Brain microvascular endothelial cell (primary cell): ENCODE measurements around the gene SLC35F2.
A peak's percentile ranks its signal among the peaks of the same experiment; 100 is the strongest.
"Not testable (repeated sequence)": the region's sequence is repeated elsewhere in the genome, so short reads cannot be mapped to it uniquely, and the experiment has no call there.

ENCODE experiments used
- DNase-seq: peaks from one replicate; pipeline ENCODE4 v3.0.0-alpha.2; 2020
- H3K27ac ChIP-seq: fragments of 250-450 bp; sonication (Bioruptor Pico); 2 replicates; pipeline ENCODE4 v1.5.1; 2020; ENCODE audit warnings: mild to moderate bottlenecking, moderate library complexity
- H3K27me3 ChIP-seq: fragments of 250-450 bp; sonication (Bioruptor Pico); replicated peaks from 2 replicates; pipeline ENCODE4 v1.5.1; 2020; ENCODE audit warnings: mild to moderate bottlenecking
- H3K36me3 ChIP-seq: fragments of 250-450 bp; sonication (Bioruptor Pico); replicated peaks from 2 replicates; pipeline ENCODE4 v1.5.1; 2020; ENCODE audit warnings: mild to moderate bottlenecking
- H3K4me3 ChIP-seq: 2 replicates; pipeline ENCODE4 v1.5.1; 2011; ENCODE audit warnings: low read depth, mild to moderate bottlenecking, control low read depth, low read length, moderate library complexity
- in situ Hi-C: cut with HindIII; loops from 2 replicates; pipeline ENCODE4 v1.10.0; 2017; ENCODE audit warnings: low sequenced_read_pairs, low pct_ligation_motif_present
- TF ChIP-seq, protein P1 (sequence below): IDR thresholded peaks from 2 replicates; pipeline ENCODE4 v1.5.1; 2011; ENCODE audit warnings: low read depth, mild to moderate bottlenecking, moderate library complexity, low read length, control low read depth, inconsistent platforms; ENCODE audit errors: missing control alignments

The SLC35F2 gene

DNA sequence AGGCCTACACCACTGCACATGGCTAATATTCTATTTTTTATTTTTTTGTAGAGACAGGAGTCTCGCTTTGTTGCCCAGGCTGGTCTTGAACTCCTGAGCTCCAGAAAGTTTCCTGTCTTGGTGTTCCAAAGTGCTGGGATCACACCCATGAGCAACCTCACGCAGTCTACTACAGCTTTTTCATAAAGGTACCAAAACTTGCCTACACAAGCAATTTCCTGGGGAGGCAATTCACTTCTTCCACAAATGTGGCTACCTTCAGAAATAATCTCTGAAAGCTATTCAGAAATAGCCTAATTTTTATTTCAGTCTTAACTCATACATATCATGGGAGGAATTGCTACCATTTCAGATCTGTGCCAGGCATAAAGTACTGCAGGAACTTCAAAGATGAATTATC lies 11.4 kb downstream of the SLC35F2 start:
- no peak overlapping the region for H3K27ac ChIP-seq
- H3K36me3 ChIP-seq = no peaks in the 10 kb centered on the region
- in situ Hi-C loops = no loop called here
- TF ChIP-seq, protein P1, sequence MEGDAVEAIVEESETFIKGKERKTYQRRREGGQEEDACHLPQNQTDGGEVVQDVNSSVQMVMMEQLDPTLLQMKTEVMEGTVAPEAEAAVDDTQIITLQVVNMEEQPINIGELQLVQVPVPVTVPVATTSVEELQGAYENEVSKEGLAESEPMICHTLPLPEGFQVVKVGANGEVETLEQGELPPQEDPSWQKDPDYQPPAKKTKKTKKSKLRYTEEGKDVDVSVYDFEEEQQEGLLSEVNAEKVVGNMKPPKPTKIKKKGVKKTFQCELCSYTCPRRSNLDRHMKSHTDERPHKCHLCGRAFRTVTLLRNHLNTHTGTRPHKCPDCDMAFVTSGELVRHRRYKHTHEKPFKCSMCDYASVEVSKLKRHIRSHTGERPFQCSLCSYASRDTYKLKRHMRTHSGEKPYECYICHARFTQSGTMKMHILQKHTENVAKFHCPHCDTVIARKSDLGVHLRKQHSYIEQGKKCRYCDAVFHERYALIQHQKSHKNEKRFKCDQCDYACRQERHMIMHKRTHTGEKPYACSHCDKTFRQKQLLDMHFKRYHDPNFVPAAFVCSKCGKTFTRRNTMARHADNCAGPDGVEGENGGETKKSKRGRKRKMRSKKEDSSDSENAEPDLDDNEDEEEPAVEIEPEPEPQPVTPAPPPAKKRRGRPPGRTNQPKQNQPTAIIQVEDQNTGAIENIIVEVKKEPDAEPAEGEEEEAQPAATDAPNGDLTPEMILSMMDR = no peak
- H3K27me3 ChIP-seq = no peaks in the 10 kb centered on the region
- H3K4me3 ChIP-seq = no peak overlapping the region
- no peak for DNase-seq

DNA sequence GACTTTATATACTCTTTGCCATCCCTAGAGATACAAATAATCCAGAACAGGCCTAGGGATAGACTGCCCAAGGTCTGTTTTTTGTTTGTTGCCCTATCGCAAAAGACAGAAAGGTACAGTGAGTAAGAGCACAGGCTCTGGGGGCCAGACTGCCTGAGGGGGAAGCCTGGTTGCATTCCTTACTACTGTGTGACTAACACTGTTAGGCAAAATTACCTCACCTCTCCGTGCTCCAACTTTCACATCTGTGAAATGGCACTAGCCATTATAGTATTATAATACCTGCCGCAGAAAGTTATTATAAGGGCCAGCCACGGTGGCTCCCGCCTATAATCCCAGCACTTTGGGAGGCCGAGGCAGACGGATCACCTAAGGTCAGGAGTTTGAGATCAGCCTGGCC lies 14.5 kb downstream of the SLC35F2 start:
- TF ChIP-seq, protein P1 = no peak
- no peaks in the 10 kb centered on the region for H3K36me3 ChIP-seq
- no peak overlapping the region for H3K27ac ChIP-seq
- no peaks in the 10 kb centered on the region for H3K27me3 ChIP-seq
- no peak overlapping the region for H3K4me3 ChIP-seq
- DNase-seq = peak; percentile 32
- in situ Hi-C loops = no loop called here

DNA sequence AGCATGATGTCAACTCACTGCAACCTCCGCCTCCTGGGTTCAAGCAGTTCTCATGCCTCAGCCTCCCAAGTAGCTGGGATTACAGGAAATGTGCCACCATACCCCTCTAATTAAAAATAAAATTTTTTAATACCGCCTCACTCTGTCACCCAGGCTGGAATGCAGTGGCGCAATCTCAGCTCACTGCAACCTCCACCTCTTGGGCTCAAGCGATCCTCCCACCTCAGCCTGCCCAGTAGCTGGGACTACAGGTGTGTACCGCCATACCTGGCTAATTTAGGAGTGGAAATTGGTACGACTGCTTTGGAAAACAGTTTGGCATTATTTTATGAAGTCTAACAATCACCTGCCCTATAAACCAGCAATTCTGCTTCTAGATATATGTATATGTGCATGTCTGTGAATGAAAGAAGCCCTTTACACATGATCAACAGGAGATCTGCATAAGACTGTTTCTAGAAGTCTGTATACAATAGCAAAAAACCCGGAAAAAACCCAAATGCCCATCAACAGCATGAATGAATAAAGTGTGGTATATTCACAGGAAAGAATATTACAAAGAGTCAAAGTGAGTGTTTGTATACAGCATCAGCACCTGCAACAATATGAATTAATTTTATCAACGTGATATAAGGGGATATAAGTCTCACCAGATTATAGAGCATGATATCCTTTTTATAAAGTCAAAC lies 16.0 kb downstream of the SLC35F2 start:
- Histone ChIP-seq H3K36me3 (no peaks in the 10 kb centered on the region), H3K27me3 (no peaks in the 10 kb centered on the region), H3K27ac (no peak overlapping the region), H3K4me3 (no peak overlapping the region)
- in situ Hi-C loops = no loop called here
- no peak for DNase-seq
- TF ChIP-seq, protein P1 = no peak

DNA sequence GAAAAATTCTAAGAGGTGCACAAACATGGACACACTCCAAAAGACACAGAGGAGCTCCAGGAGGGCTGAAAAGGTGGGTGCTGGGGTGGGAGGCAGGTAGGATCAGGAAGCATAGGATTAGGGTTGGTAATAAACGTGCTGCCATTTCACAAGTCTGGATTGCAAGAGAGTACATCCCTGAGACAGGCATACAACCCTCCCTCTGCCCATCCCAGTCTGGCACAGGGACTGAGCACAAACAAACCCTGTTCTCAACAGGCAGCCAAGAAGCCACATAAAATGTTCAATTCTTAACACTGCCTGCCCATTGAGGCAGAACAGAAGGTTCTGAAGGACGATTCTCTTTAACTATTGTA lies 18.5 kb downstream of the SLC35F2 start:
- no peak for DNase-seq
- peak overlapping the region; percentile 20 for H3K4me3 ChIP-seq

DNA sequence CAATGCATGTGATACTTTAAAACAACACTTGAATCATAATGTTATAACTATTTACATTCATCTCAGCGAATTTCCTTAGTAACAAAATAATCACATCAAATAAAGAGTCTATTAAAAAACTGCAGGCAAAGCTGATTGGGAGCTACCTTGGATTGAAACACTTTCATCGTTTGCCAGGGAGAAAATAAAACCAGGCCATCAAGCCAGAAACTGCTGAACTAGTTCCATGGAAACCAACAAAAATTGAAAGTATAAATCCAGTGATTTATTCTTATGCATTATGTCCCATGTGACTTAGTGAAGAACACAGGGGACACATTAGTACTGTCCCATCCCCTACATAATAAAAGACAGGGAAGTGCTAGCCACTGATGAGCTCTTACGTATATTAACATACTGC lies 21.7 kb downstream of the SLC35F2 start:
- H3K36me3 ChIP-seq = no peaks in the 10 kb centered on the region
- no peaks in the 10 kb centered on the region for H3K27me3 ChIP-seq
- H3K4me3 ChIP-seq = no peak overlapping the region
- no peak overlapping the region for H3K27ac ChIP-seq
- no peak for DNase-seq
- in situ Hi-C loops = no loop called here
- TF ChIP-seq, protein P1 = no peak

More for the DNA sequence above, 18.5 kb downstream of the SLC35F2 start:
- TF ChIP-seq, protein P1 = no peak
- H3K36me3 ChIP-seq = no peaks in the 10 kb centered on the region
- in situ Hi-C loops = no loop called here
- peak overlapping the region; percentile 70 for H3K27ac ChIP-seq
- H3K27me3 ChIP-seq = no peaks in the 10 kb centered on the region

DNA sequence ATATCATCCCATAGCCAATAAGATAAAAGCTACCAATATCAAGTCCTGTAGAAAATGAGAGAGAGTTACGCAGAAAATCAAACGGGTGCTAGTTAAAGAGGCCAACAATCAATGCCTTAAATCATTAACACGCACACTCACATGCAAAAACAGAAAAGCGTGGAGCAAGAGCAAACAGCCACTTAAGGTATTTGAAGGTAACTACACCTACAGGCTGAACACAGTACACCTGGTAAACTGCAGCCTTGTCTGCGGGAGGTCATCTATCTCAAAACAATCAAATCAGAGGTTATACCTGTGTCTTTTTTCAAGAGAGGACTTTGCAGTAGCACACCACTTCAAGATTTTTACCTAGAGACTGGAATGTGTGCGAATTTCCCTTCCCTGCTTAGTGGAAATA lies 23.6 kb downstream of the SLC35F2 start:
- no peak for DNase-seq
- H3K27me3 ChIP-seq = no peaks in the 10 kb centered on the region
- in situ Hi-C loops = no loop called here
- H3K36me3 ChIP-seq = no peaks in the 10 kb centered on the region
- TF ChIP-seq, protein P1 = no peak
- no peak overlapping the region for H3K27ac ChIP-seq
- no peak overlapping the region for H3K4me3 ChIP-seq

DNA sequence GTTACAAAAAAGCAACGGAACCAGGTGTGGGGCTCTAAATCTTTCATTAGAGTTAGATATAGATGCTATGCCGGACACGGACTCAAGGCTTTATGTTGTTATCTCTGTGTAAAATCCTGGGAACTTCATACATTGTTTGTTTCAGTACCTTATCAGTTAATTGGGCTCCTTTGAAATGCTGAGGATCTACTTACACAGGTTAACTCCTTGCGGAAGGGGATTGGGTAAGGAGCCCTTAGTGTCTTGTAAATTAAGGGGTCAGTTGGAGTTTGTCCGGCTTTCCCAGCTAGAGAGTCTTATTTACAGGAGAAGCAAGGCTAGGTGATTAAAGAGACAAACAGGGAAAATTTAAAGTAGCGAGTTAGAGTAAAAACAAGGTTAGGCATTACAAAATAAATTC lies 24.7 kb downstream of the SLC35F2 start:
- H3K4me3 ChIP-seq, DNase-seq, in situ Hi-C loops, H3K27ac ChIP-seq, H3K36me3 ChIP-seq, H3K27me3 ChIP-seq: not testable (repeated sequence)
